Stomach (tissue), 4 donors: ENCODE results near the gene OR5D18.

ENCODE experiments used
- CTCF ChIP-seq, 7 experiments: fragments of 450-650 bp in 4 of 7; fragments of 200-600 bp in 3 of 7; sonication (generic) in 3 of 7; IDR thresholded peaks; one replicate each; pipeline ENCODE4 v1.5.1; 2016 to 2019; ENCODE audit warnings: antibody characterized with exemption in 7 of 7, control low read depth in 2 of 7, mild to moderate bottlenecking in 1 of 7
- EP300 ChIP-seq: sonication (generic); formaldehyde crosslinking; IDR thresholded peaks from one replicate; pipeline ENCODE4 v1.6.1; 2017; ENCODE audit warnings: antibody characterized with exemption
- POLR2A ChIP-seq, 4 donors: fragments of 450-650 bp; IDR thresholded peaks; one replicate each; pipeline ENCODE4 v1.6.1; 2016; ENCODE audit warnings: antibody characterized with exemption in 4 of 4, control low read depth in 2 of 4, mild to moderate bottlenecking in 1 of 4, moderate library complexity in 1 of 4
- POLR2AphosphoS5 ChIP-seq, 3 donors: sonication (generic); formaldehyde crosslinking; IDR thresholded peaks; one replicate each; pipeline ENCODE4 v1.6.1; 2016; ENCODE audit warnings: antibody characterized with exemption in 3 of 3

- TF ChIP-seq CTCF (IDR thresholded peaks at IDR 0.05): no peak
- TF ChIP-seq POLR2A (IDR thresholded peaks at IDR 0.05): no peak
- no peak for TF ChIP-seq POLR2AphosphoS5 (IDR thresholded peaks at IDR 0.05)
- TF ChIP-seq EP300: no peak
Observed at GRCh38 chr11:55826919-55827318, 7.5 kb downstream of the OR5D18 start, which contains the start of gene OR5L2.
